OCI-LY1 (cell line): ENCODE measurements around the gene C19orf85.

Experiments
- H2AFZ ChIP-seq: fragments of 200-600 bp; sonication (generic), shearing (Covaris generic); 2 replicates; pipeline ENCODE4 v1.6.0; 2014; ENCODE audit warnings: antibody characterized with exemption, mild to moderate bottlenecking, low read length
- H3F3A ChIP-seq: fragments of 200-600 bp; sonication (generic), shearing (Covaris generic); 2 replicates; pipeline ENCODE4 v1.6.0; 2014; ENCODE audit warnings: mild to moderate bottlenecking, antibody characterized with exemption, low read length, moderate library complexity; ENCODE audit not compliant: insufficient read depth
- H3K27ac ChIP-seq: fragments of 200-600 bp; sonication (generic); 2 replicates; pipeline ENCODE4 v1.5.1; 2014; ENCODE audit warnings: low read length, mixed run types, mild to moderate bottlenecking, low read depth; ENCODE audit not compliant: poor library complexity, severe bottlenecking
- H3K27me3 ChIP-seq: fragments of 200-600 bp; sonication (generic); 2 replicates; pipeline ENCODE4 v1.6.0; 2014; ENCODE audit warnings: antibody characterized with exemption, mild to moderate bottlenecking, low read length, moderate library complexity; ENCODE audit not compliant: insufficient read depth
- H3K36me3 ChIP-seq: fragments of 200-600 bp; sonication (generic); 2 replicates; pipeline ENCODE4 v1.6.1; 2014; ENCODE audit warnings: mild to moderate bottlenecking, antibody characterized with exemption, low read length, moderate library complexity, mixed read lengths; ENCODE audit not compliant: insufficient read depth
- H3K4me1 ChIP-seq: fragments of 200-600 bp; sonication (generic); 2 replicates; pipeline ENCODE4 v1.5.1; 2014; ENCODE audit warnings: mild to moderate bottlenecking, low read length, moderate library complexity; ENCODE audit not compliant: insufficient read depth, severe bottlenecking
- H3K4me2 ChIP-seq: fragments of 200-600 bp; sonication (generic), shearing (Covaris generic); 2 replicates; pipeline ENCODE4 v1.6.1; 2014; ENCODE audit warnings: low read length
- H3K4me3 ChIP-seq: fragments of 200-600 bp; sonication (generic); 2 replicates; pipeline ENCODE4 v1.5.1; 2014; ENCODE audit warnings: low read length, low read depth, mild to moderate bottlenecking, mixed read lengths; ENCODE audit not compliant: poor library complexity, severe bottlenecking
- H3K79me2 ChIP-seq: fragments of 200-600 bp; shearing (Covaris generic); 2 replicates; pipeline ENCODE4 v1.6.1; 2016; ENCODE audit warnings: mixed run types, low read length, mixed read lengths; ENCODE audit not compliant: insufficient read depth
- H3K9ac ChIP-seq: fragments of 200-600 bp; sonication (generic), shearing (Covaris generic); 2 replicates; pipeline ENCODE4 v1.6.1; 2014; ENCODE audit warnings: mild to moderate bottlenecking, low read length, mixed read lengths
- H3K9me2 ChIP-seq: fragments of 200-600 bp; sonication (generic), shearing (Covaris generic); 2 replicates; pipeline ENCODE4 v1.6.1; 2014; ENCODE audit warnings: low read depth, mild to moderate bottlenecking, low read length, mixed read lengths
- H3K9me3 ChIP-seq: fragments of 200-600 bp; shearing (Covaris generic); 2 replicates; pipeline ENCODE4 v1.6.1; 2014; ENCODE audit warnings: low read length, mixed read lengths
- H4K20me1 ChIP-seq: fragments of 200-600 bp; sonication (generic), shearing (Covaris generic); 2 replicates; pipeline ENCODE4 v1.6.0; 2016; ENCODE audit warnings: mild to moderate bottlenecking, low read length; ENCODE audit not compliant: insufficient read depth
- EZH2 ChIP-seq: fragments of 200-600 bp; sonication (generic), shearing (Covaris generic); IDR thresholded peaks from 2 replicates; pipeline ENCODE4 v1.8.0; 2017; ENCODE audit warnings: borderline replicate concordance, mixed run types, mild to moderate bottlenecking, antibody characterized with exemption, low read length, moderate library complexity, mixed read lengths
- TF ChIP-seq, protein P1 (sequence below): fragments of 200-600 bp; sonication (generic), shearing (Covaris generic); IDR thresholded peaks from 2 replicates; pipeline ENCODE4 v1.5.1; 2017; ENCODE audit warnings: mild to moderate bottlenecking, antibody characterized with exemption, low read length, moderate library complexity, mixed read lengths

The C19orf85 gene

DNA sequence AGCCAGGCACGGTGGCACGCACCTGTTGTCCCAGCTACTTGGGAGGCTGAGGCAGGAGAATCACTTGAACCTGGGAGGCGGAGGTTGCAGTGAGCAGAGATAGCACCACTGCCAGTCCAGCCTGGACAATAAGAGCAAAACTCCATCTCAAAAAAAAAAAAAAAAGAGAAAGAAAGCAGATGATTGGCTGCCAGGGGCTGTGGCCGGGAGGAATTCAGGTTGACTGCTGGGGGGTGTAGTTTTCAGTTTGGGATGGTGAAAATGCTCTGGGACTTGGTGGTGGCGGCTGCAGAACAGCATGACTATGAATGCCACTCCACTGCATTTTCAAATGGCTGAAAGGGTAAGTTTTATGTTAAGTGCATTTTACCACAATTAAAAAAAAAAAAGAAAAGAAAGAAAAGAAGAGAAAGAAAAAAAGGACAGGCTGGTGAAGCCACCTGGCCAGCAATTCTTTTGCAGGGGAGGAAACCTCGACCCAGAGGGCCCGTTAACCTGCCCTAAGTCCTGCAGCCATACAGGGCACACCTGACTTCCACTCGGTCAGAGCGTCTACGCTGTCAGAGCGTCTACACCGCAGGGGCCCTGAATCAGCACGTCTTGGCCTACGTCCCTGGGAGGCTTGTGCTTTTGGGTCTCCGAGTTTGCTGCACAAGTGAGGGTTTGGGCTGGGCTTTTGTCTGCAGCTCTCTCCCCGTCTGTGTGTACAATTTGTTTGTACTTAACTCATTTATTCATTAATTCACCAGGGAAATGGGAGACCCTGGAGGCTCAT, 6.7 kb downstream of the C19orf85 start:
- H3K9ac ChIP-seq, result no peak overlapping the region
- H3F3A ChIP-seq, result no peaks in the 10 kb centered on the region
- no peak overlapping the region for H3K4me3 ChIP-seq
- peaks cover 20% of the 10 kb centered on the region for H3K4me1 ChIP-seq
- H3K27me3 ChIP-seq, result no peaks in the 10 kb centered on the region
- H3K36me3 ChIP-seq, result peaks cover 15% of the 10 kb centered on the region
- H2AFZ ChIP-seq, result no peak overlapping the region
- H3K79me2 ChIP-seq, result no peaks in the 10 kb centered on the region
- no peak overlapping the region for H3K27ac ChIP-seq
- no peak overlapping the region for H3K4me2 ChIP-seq
- TF ChIP-seq EZH2, result no peak
- TF ChIP-seq, protein P1, sequence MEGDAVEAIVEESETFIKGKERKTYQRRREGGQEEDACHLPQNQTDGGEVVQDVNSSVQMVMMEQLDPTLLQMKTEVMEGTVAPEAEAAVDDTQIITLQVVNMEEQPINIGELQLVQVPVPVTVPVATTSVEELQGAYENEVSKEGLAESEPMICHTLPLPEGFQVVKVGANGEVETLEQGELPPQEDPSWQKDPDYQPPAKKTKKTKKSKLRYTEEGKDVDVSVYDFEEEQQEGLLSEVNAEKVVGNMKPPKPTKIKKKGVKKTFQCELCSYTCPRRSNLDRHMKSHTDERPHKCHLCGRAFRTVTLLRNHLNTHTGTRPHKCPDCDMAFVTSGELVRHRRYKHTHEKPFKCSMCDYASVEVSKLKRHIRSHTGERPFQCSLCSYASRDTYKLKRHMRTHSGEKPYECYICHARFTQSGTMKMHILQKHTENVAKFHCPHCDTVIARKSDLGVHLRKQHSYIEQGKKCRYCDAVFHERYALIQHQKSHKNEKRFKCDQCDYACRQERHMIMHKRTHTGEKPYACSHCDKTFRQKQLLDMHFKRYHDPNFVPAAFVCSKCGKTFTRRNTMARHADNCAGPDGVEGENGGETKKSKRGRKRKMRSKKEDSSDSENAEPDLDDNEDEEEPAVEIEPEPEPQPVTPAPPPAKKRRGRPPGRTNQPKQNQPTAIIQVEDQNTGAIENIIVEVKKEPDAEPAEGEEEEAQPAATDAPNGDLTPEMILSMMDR, result no peak
- no peaks in the 10 kb centered on the region for H4K20me1 ChIP-seq
- no peaks in the 10 kb centered on the region for H3K9me3 ChIP-seq
- no peaks in the 10 kb centered on the region for H3K9me2 ChIP-seq

- no peak overlapping the region for H3K4me3 ChIP-seq
- H3K4me2 ChIP-seq, result no peak overlapping the region
- H3K36me3 ChIP-seq, result peaks cover 15% of the 10 kb centered on the region
- no peaks in the 10 kb centered on the region for H3K79me2 ChIP-seq
- no peaks in the 10 kb centered on the region for H3F3A ChIP-seq
- peaks cover 29% of the 10 kb centered on the region for H3K4me1 ChIP-seq
- no peak overlapping the region for H3K9ac ChIP-seq
- H2AFZ ChIP-seq, result no peak overlapping the region
- no peaks in the 10 kb centered on the region; the same call in 1 of the 2 replicates for H3K27me3 ChIP-seq
- no peak for TF ChIP-seq EZH2
- TF ChIP-seq, protein P1, result no peak
- no peaks in the 10 kb centered on the region for H3K9me3 ChIP-seq
- no peak overlapping the region for H3K27ac ChIP-seq
- no peaks in the 10 kb centered on the region for H4K20me1 ChIP-seq
- H3K9me2 ChIP-seq, result no peaks in the 10 kb centered on the region
Measured at GRCh38 chr19:55456347-55456746, 8.2 kb downstream of the C19orf85 start.

DNA sequence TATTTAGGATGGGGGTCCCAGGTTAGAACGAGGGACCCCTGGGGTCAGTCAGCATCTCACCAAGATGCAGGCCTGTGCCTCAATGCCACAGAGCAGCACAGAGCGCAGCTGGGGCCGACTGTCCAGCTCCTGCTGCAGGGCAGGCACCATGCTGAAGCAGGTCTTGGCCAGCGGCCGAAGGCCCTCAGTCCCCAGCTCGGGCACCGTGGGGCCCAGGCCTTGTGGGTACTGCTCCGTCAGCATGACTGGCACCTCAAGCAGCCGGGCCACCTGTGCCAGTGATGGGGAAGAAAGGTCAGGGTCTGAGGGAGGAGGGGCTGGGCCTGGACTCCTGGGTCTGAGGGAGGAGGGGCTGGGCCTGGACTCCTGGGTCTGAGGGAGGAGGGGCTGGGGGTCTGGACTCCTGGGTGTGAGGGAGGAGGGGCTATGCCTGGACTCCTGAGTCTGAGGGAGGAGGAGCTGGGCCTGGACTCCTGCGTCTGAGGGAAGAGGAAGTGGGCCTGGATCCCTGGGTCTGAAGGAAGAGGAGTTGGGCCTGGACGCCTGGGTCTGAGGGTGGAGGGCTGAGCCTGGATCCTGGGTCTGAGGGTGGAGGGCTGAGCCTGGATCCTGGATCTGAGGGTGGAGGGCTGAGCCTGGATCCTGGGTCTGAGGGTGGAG, 8.8 kb downstream of the C19orf85 start:
- H3K9me3 ChIP-seq, result no peaks in the 10 kb centered on the region
- no peaks in the 10 kb centered on the region for H3F3A ChIP-seq
- H3K27me3 ChIP-seq, result no peaks in the 10 kb centered on the region; the same call in 1 of the 2 replicates
- peaks cover 27% of the 10 kb centered on the region for H3K4me1 ChIP-seq
- H3K9ac ChIP-seq, result no peak overlapping the region
- no peak overlapping the region for H3K27ac ChIP-seq
- peaks cover 15% of the 10 kb centered on the region for H3K36me3 ChIP-seq
- no peaks in the 10 kb centered on the region for H3K9me2 ChIP-seq
- no peaks in the 10 kb centered on the region for H4K20me1 ChIP-seq
- no peaks in the 10 kb centered on the region for H3K79me2 ChIP-seq
- no peak overlapping the region for H3K4me2 ChIP-seq
- H2AFZ ChIP-seq, result no peak overlapping the region
- H3K4me3 ChIP-seq, result no peak overlapping the region
- TF ChIP-seq, protein P1, result no peak
- TF ChIP-seq EZH2, result no peak
